ENCODE data around the gene HUWE1.

HUWE1 gene

DNA sequence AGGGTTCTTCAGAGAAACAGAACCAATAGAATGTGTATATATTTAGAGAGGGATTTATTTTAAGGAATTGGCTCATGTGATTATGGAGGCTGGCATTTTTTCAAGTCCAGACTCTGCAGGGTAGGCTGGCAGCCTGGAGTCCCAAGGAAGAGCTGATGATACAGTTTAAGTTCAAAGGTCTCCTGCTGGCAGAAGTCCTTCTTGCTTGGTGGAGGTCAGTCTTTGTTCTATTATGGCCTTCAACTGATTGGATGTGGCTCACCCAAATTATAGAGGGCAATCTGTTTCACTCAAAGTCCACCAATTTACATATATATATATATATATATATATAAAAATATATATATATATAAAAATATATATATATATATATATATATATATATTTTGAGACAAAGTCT is 200.2 kb downstream of the HUWE1 start:
- DNase-seq, result no peak

DNA sequence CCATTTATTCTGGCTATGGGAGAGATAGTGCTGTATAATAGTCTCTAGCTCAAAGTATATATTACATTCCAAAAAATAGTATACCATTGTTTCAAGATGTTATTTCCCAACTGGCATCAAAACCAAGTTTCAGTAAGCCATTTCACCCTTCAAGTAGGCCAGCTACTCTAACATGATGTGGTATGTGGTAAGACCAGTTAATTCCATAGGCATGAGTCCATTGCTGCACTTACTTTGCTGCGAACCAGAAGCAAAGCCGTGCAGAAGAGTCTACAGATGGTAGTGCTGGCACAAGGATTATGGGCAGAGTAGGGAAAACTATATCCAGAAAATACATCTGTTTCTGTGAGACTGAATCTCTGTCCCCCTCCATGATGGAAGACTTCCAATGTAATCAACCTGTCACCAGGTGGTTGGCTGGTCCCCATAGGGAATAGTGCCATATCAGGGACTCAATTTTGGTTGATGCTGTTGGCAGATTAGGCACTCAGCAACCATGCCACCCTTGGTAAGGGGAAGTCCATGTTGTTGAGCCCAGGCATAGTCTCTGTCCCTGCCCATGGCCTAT is 202.6 kb downstream of the HUWE1 start:
- no peak for DNase-seq

DNA sequence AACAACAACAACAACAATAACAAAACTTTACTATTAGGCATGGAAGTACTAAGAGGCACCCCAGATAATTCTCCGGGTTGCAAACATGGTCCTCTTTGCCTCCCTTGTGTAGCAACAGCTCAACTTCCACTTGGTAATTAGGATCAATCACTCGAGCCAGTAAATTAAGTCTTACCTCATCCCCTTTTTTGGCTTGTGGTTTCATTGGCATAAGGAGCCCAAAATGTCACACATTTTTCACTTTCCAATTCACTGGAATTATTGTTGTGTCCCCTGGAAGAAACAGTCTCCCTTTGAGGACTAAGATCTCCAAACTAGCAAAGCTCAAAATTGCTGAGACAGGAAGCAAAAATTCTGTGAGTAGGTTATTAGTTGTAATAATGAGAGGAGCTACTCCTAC is 203.1 kb downstream of the HUWE1 start:
- DNase-seq, result no peak
